Endothelial cell (in vitro differentiated cells): ENCODE results near the gene MPDU1. TPM values are rescaled to one million over a fixed set of nuclear protein-coding genes. Genes with fewer than 3 reads are reported as not detected.
A peak's percentile ranks its signal among the peaks of the same experiment; 100 is the strongest.

Source experiments
- DNase-seq: peaks from one replicate; pipeline ENCODE4 v3.0.0; 2021; ENCODE audit warnings: low spot score
- H3K27ac Mint-ChIP-seq: one replicate; pipeline ENCODE4 v1.8.0; 2021; ENCODE audit warnings: mixed read lengths, inconsistent platforms; ENCODE audit not compliant: unreplicated experiment
- H3K27me3 Mint-ChIP-seq: one replicate; pipeline ENCODE4 v1.8.0; 2021; ENCODE audit warnings: mild to moderate bottlenecking, moderate library complexity, mixed read lengths, inconsistent platforms; ENCODE audit not compliant: unreplicated experiment
- H3K36me3 Mint-ChIP-seq: one replicate; pipeline ENCODE4 v1.8.0; 2021; ENCODE audit warnings: mild to moderate bottlenecking, low read depth, mixed read lengths, inconsistent platforms; ENCODE audit not compliant: unreplicated experiment
- H3K4me1 Mint-ChIP-seq: one replicate; pipeline ENCODE4 v1.8.0; 2021; ENCODE audit warnings: mild to moderate bottlenecking, mixed read lengths, inconsistent platforms; ENCODE audit not compliant: unreplicated experiment
- H3K4me3 Mint-ChIP-seq: one replicate; pipeline ENCODE4 v1.8.0; 2021; ENCODE audit warnings: mild to moderate bottlenecking, mixed read lengths, inconsistent platforms; ENCODE audit not compliant: unreplicated experiment
- H3K9me3 Mint-ChIP-seq: one replicate; pipeline ENCODE4 v1.8.0; 2021; ENCODE audit warnings: mixed read lengths, inconsistent platforms; ENCODE audit not compliant: unreplicated experiment
- total RNA-seq: library from RNA; stranded (reverse); fragmentation: NEBNext Ultra II Directional; extraction: Animal tissue kit (Norgen Biotek cat#: 25700); gene quantifications from one replicate; pipeline ENCODE4 v1.2.1, GENCODE V29; 2021; ENCODE audit not compliant: unreplicated experiment
- TF ChIP-seq, protein P1 (sequence below): fragments of 200-600 bp; sonication (generic); IDR thresholded peaks from one replicate; pipeline ENCODE4 v1.5.0; 2021; ENCODE audit warnings: antibody characterized with exemption; ENCODE audit not compliant: unreplicated experiment

Gene MPDU1
- total RNA-seq, 1 donor from 2014 or later = 51.8 TPM

DNA sequence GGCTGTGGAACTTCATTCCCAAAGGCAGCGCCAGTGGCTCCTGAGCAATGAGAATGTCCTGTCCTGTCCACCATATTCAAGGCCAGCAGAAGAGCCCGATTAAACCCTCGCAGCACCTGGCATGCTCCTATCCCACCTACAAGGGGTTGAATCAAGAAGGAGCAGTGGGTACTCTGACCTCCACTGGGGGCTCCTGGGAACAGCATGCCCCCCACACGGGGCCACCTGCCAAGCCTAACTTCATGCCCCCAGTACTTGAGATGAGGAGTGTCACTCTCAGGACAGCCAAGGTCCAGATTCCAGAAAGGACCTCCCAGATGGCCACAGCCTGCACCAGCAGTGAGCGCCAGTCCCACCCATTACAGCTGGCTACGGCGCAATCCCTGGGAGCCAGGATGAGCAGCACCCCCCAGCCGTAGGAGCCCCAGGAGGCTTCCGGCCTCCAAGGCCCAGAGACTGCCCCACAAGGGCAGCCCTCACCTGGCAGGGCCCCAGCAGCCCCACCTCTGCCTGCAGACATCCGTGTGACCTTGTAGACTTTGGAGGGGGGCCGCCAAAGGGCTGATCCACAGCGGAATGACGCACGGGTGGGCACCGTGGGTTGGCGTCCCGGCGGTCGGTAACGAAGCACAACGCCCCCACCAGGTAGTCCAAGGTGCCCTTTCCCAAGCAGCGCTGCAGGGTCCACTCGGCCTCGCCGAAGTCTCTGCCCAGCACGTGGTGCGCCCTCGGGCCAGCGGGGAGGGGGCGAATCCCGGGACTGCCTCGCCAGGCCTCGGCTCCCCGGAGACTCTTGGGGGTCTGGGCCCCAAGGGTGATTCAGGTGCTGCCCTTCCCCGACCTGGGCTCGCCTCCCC lies 1.0 kb upstream of the MPDU1 start:
- H3K9me3 Mint-ChIP-seq = no peaks in the 10 kb centered on the region
- peak overlapping the region; percentile 100 for H3K27ac Mint-ChIP-seq
- H3K4me3 Mint-ChIP-seq = peak overlapping the region; percentile 83
- TF ChIP-seq, protein P1, sequence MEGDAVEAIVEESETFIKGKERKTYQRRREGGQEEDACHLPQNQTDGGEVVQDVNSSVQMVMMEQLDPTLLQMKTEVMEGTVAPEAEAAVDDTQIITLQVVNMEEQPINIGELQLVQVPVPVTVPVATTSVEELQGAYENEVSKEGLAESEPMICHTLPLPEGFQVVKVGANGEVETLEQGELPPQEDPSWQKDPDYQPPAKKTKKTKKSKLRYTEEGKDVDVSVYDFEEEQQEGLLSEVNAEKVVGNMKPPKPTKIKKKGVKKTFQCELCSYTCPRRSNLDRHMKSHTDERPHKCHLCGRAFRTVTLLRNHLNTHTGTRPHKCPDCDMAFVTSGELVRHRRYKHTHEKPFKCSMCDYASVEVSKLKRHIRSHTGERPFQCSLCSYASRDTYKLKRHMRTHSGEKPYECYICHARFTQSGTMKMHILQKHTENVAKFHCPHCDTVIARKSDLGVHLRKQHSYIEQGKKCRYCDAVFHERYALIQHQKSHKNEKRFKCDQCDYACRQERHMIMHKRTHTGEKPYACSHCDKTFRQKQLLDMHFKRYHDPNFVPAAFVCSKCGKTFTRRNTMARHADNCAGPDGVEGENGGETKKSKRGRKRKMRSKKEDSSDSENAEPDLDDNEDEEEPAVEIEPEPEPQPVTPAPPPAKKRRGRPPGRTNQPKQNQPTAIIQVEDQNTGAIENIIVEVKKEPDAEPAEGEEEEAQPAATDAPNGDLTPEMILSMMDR = no peak
- DNase-seq = no peak
- H3K27me3 Mint-ChIP-seq = peaks cover 17% of the 10 kb centered on the region
- H3K36me3 Mint-ChIP-seq = peaks cover 41% of the 10 kb centered on the region
- H3K4me1 Mint-ChIP-seq = peaks cover 52% of the 10 kb centered on the region

DNA sequence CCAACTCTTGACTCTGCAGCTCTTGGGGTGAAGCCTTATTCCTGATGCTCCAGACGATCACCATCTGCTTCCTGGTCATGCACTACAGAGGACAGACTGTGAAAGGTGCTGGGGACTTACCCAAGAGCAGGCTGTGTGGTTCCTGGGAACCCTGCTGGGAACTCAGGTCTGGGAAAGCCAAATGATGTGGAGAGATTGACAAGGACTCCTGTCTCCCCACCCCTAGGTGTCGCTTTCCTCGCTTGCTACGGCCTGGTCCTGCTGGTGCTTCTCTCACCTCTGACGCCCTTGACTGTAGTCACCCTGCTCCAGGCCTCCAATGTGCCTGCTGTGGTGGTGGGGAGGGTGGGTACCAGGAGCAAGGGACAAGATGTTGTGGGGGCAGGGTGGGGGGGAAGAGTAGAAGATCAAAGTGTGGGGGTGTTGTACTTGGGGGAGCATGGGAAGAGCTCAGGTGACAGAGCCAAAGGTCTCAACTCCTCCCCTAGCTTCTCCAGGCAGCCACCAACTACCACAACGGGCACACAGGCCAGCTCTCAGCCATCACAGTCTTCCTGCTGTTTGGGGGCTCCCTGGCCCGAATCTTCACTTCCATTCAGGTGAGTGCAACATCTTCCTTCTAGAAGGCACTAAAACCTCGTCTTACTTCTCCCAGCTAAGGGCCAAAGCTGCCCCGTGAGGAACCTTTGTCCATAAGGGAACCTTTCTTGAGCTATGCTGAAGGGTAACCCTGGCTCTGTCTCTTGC lies 3.2 kb downstream of the MPDU1 start:
- peaks cover 21% of the 10 kb centered on the region for H3K4me1 Mint-ChIP-seq

DNA sequence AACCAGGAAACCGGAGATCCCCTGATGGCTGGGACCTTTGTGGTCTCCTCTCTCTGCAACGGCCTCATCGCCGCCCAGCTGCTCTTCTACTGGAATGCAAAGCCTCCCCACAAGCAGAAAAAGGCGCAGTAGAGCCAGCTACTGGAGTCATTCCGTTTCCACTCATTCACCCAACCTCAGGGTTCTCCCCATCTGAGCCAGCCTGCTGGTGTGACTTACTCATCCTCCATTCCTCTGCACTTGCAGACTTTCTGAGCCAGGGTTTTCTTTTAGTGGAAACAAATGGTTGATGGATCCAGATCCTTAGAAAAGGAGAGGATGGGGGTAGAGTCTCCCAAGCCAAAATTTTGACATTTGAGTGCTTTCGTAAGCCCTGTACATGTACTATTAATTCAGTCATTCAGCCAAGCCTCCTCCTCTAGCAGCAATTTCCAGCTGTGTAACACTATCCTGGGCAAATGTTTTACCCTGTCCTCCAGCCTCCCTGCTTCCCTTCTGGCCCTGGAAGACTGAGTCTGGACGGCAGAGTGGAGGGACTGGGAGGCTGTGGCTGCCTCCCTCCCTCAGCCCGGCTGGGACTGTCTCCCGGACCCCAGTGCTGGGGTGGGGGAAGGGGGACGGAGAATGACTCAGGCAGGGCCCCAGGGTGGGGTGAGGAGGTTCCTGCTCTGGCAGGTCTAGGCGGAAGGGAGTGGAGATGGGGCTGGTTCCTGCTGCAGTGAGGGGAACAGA lies 3.9 kb downstream of the MPDU1 start:
- Mint-ChIP-seq H3K27ac (no peak overlapping the region), H3K36me3 (peaks cover 29% of the 10 kb centered on the region), H3K4me1 (peaks cover 16% of the 10 kb centered on the region), H3K4me3 (peak overlapping the region; percentile 37), H3K9me3 (no peaks in the 10 kb centered on the region), H3K27me3 (peaks cover 16% of the 10 kb centered on the region)
- TF ChIP-seq, protein P1 = no peak
- DNase-seq = no peak

More for the DNA sequence above, 3.2 kb downstream of the MPDU1 start:
- Mint-ChIP-seq H3K4me3 (peak overlapping the region; percentile 37), H3K9me3 (no peaks in the 10 kb centered on the region), H3K27ac (no peak overlapping the region), H3K27me3 (peaks cover 14% of the 10 kb centered on the region), H3K36me3 (peaks cover 24% of the 10 kb centered on the region)
- no peak for DNase-seq
- TF ChIP-seq, protein P1 = no peak

DNA sequence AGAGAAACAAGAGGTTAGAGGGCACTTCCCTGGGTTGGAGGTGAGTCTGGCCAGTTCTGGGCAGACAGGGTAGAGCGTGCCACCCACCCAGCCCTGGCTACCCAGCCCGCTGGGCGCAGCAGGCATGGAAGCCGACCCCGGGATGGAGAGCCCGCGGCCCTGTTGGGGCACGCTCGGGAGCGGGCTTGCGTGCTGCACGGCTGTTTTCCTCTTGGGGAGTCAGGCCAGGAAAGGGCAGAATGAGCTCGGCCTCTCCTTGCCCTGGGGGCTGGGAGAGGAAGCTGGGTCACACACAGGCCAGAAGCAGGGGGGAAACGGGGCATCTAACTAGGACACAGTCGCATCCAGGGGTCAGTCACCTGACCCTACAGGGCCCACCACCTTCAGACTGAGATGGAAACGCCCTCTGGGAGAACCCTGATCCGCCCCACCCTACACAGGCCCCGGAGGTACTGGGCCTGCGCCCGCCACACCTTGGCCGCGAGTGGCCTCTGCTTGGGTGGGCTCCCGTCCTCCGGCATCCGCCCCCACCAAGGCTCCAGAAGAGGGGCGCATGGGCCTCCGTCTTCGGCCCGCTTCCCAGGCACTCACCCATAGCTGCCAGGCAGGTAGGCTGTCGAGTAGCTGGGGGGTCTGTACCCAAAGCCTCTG lies 5.0 kb downstream of the MPDU1 start:
- Mint-ChIP-seq H3K27me3 (peaks cover 13% of the 10 kb centered on the region), H3K4me3 (no peak overlapping the region), H3K36me3 (peaks cover 34% of the 10 kb centered on the region), H3K27ac (no peak overlapping the region), H3K9me3 (no peaks in the 10 kb centered on the region), H3K4me1 (peaks cover 11% of the 10 kb centered on the region)
- TF ChIP-seq, protein P1 = no peak
- DNase-seq = no peak
